ENCODE data around the gene PITPNC1. TPM values are rescaled to one million over a fixed set of nuclear protein-coding genes. Genes with fewer than 3 reads are reported as not detected.

Gene PITPNC1
- total and polyA plus RNA-seq, 2 of the 13 experiments (the other 11 are each of a cell fraction or from before 2014, with no cell fraction given), result 4.1 to 5.7 TPM

DNA sequence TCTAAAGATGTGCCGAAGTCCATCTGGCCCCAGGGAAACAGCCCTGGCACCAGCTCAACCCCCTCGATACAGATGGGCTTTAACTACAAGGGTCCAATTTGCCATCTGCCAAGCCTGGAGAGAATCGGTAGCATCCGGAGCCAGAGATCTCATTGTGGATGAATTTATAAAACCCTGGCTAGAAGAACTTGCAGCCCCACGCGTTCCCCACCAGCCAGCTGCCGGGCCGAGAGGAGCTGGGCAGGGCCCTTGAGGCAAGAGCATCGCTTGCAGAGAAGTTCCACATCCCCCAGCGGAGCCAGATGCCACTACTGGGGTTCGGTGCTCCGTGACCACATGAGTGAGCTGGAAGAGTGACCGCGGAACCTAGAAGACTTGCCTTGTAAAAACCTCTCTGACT is 275.4 kb downstream of the PITPNC1 start (continued):
- TF ChIP-seq E2F2 (CRISPR knock-in tag; IDR thresholded peaks at IDR 0.05; ENCODE audit: borderline replicate concordance) (no peak), FUBP1 (CRISPR knock-in tag; IDR thresholded peaks at IDR 0.05; ENCODE audit: borderline replicate concordance) (no peak), RBAK (CRISPR knock-in tag; IDR thresholded peaks at IDR 0.05) (no peak)
- TF ChIP-seq, protein P1, sequence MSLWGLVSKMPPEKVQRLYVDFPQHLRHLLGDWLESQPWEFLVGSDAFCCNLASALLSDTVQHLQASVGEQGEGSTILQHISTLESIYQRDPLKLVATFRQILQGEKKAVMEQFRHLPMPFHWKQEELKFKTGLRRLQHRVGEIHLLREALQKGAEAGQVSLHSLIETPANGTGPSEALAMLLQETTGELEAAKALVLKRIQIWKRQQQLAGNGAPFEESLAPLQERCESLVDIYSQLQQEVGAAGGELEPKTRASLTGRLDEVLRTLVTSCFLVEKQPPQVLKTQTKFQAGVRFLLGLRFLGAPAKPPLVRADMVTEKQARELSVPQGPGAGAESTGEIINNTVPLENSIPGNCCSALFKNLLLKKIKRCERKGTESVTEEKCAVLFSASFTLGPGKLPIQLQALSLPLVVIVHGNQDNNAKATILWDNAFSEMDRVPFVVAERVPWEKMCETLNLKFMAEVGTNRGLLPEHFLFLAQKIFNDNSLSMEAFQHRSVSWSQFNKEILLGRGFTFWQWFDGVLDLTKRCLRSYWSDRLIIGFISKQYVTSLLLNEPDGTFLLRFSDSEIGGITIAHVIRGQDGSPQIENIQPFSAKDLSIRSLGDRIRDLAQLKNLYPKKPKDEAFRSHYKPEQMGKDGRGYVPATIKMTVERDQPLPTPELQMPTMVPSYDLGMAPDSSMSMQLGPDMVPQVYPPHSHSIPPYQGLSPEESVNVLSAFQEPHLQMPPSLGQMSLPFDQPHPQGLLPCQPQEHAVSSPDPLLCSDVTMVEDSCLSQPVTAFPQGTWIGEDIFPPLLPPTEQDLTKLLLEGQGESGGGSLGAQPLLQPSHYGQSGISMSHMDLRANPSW (CRISPR knock-in tag; IDR thresholded peaks at IDR 0.05; ENCODE audit: borderline replicate concordance), result no peak

GRCh38 chr17:67655478-67656148 is 278.5 kb downstream of the PITPNC1 start:
- no peak for TF ChIP-seq FOXK2 (IDR thresholded peaks at IDR 0.05)
- no peak for TF ChIP-seq PLSCR1 (CRISPR knock-in tag; IDR thresholded peaks at IDR 0.05; ENCODE audit: borderline replicate concordance)
- TF ChIP-seq ZNF552 (CRISPR knock-in tag; IDR thresholded peaks at IDR 0.05; ENCODE audit: borderline replicate concordance), result no peak
- TF ChIP-seq BHLHE40 (IDR thresholded peaks at IDR 0.05; ENCODE audit: low read length), result no peak
- no peak for TF ChIP-seq SIX1 (CRISPR knock-in tag; IDR thresholded peaks at IDR 0.05; ENCODE audit: borderline replicate concordance)
- no peak for TF ChIP-seq MATR3 (CRISPR knock-in tag; IDR thresholded peaks at IDR 0.05)
- FAIRE-seq (no peak), DNase-seq (ENCODE audit: low spot score) (no peak), ATAC-seq (no peak; the same call in 2 of the 3 replicates)
- Histone ChIP-seq H3K9me3 (ENCODE audit: low read length) (no peaks in the 10 kb centered on the region), H3K27ac (ENCODE audit: extremely low read length, insufficient read depth, low read length) (no peak overlapping the region), H3K4me2 (ENCODE audit: low read depth, low read length) (no peak overlapping the region), H3K4me3 (replicated peaks in 1 of 3; ENCODE audit: insufficient read depth in 1 of 3, low read depth in 2 of 3, low read length in 3 of 3) (no peak overlapping the region), H3K36me3 (replicated peaks in 1 of 2; ENCODE audit: control insufficient read depth in 1 of 2, insufficient read depth in 2 of 2, low read length in 2 of 2) (no peaks in the 10 kb centered on the region), H3K79me2 (ENCODE audit: insufficient read depth, low read length) (no peaks in the 10 kb centered on the region), H4K20me1 (ENCODE audit: insufficient read depth, low read length) (no peaks in the 10 kb centered on the region), H3K4me1 (ENCODE audit: insufficient read depth, low read length) (no peaks in the 10 kb centered on the region), H2AFZ (ENCODE audit: low read length) (no peak overlapping the region), H3K9ac (ENCODE audit: insufficient read depth, low read depth, low read length) (no peak overlapping the region), H3K27me3 (ENCODE audit: control insufficient read depth in 1 of 2, insufficient read depth in 2 of 2, low read length in 2 of 2) (0 out of 5 replicates have a peak, but pooled peaks cover 0 to 2% of the 10 kb centered on the region in 2 experiments)
- ChIA-PET POLR2A (no interaction called here), CTCF (ENCODE audit: low intra/inter-chr PET ratio, low total read pairs) (no interaction called here)
- in situ Hi-C loops (cut with HindIII; ENCODE audit: extremely low pct_ligation_motif_present, low pct_unique_long_range_greater_than_20kb), result no loop called here
- no TSS peak for BruUV-seq (replicated peaks)
- intact Hi-C loops (cut with micrococcal nuclease; ENCODE audit: unreplicated experiment), result no loop called here
- WGBS (ENCODE audit: low lambda C conversion rate), result 62% methylated on average over 7 of the region's 7 CpGs
